ENCODE measurements around the gene CHST3. TPM values are rescaled to one million over a fixed set of nuclear protein-coding genes. Genes with fewer than 3 reads are reported as not detected.

CHST3 gene
- total RNA-seq, 1 donor from 2014 or later: 26.0 TPM

- Histone ChIP-seq H3K27me3 (no peaks in the 10 kb centered on the region), H3K27ac (no peak overlapping the region), H3K4me3 (no peak overlapping the region), H3K36me3 (no peaks in the 10 kb centered on the region), H3K4me1 (peaks cover 5% of the 10 kb centered on the region), H3K9me3 (no peaks in the 10 kb centered on the region)
- DNase-seq (ENCODE audit: extremely low spot score in 2 of 2): no peak
- intact Hi-C loops (cut with DNase I): no loop called here
- TF ChIP-seq POLR2A (IDR thresholded peaks at IDR 0.05) (no peak), POLR2AphosphoS5 (IDR thresholded peaks at IDR 0.05; ENCODE audit: insufficient read depth in 1 of 2, low read depth in 1 of 2) (no peak)
- TF ChIP-seq, protein P1, sequence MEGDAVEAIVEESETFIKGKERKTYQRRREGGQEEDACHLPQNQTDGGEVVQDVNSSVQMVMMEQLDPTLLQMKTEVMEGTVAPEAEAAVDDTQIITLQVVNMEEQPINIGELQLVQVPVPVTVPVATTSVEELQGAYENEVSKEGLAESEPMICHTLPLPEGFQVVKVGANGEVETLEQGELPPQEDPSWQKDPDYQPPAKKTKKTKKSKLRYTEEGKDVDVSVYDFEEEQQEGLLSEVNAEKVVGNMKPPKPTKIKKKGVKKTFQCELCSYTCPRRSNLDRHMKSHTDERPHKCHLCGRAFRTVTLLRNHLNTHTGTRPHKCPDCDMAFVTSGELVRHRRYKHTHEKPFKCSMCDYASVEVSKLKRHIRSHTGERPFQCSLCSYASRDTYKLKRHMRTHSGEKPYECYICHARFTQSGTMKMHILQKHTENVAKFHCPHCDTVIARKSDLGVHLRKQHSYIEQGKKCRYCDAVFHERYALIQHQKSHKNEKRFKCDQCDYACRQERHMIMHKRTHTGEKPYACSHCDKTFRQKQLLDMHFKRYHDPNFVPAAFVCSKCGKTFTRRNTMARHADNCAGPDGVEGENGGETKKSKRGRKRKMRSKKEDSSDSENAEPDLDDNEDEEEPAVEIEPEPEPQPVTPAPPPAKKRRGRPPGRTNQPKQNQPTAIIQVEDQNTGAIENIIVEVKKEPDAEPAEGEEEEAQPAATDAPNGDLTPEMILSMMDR (IDR thresholded peaks at IDR 0.05): no peak
Measured at GRCh38 chr10:72043016-72043834, 79.0 kb downstream of the CHST3 start.

- DNase-seq (ENCODE audit: extremely low spot score in 2 of 2): no peak
- H3K9me3 ChIP-seq: no peaks in the 10 kb centered on the region
- no peak overlapping the region for H3K4me3 ChIP-seq
- peaks cover 5% of the 10 kb centered on the region for H3K4me1 ChIP-seq
- intact Hi-C loops (cut with DNase I): loop anchor here (5.0 kb wide), 2 partner anchors 92 to 293 kb away; no protein-coding TSS in a partner anchor
- TF ChIP-seq, protein P1 (IDR thresholded peaks at IDR 0.05): peak in 1 of 3 experiments; percentile 19
- TF ChIP-seq POLR2AphosphoS5 (IDR thresholded peaks at IDR 0.05; ENCODE audit: insufficient read depth in 1 of 2, low read depth in 1 of 2): no peak
- no peak for TF ChIP-seq POLR2A (IDR thresholded peaks at IDR 0.05)
- H3K27me3 ChIP-seq: no peaks in the 10 kb centered on the region
- no peaks in the 10 kb centered on the region for H3K36me3 ChIP-seq
- no peak overlapping the region for H3K27ac ChIP-seq
Measured at GRCh38 chr10:72044417-72045041, 80.3 kb downstream of the CHST3 start.

GRCh38 chr10:72045586-72045985, 81.4 kb downstream of the CHST3 start:
- H3K27ac ChIP-seq: no peak overlapping the region

DNA sequence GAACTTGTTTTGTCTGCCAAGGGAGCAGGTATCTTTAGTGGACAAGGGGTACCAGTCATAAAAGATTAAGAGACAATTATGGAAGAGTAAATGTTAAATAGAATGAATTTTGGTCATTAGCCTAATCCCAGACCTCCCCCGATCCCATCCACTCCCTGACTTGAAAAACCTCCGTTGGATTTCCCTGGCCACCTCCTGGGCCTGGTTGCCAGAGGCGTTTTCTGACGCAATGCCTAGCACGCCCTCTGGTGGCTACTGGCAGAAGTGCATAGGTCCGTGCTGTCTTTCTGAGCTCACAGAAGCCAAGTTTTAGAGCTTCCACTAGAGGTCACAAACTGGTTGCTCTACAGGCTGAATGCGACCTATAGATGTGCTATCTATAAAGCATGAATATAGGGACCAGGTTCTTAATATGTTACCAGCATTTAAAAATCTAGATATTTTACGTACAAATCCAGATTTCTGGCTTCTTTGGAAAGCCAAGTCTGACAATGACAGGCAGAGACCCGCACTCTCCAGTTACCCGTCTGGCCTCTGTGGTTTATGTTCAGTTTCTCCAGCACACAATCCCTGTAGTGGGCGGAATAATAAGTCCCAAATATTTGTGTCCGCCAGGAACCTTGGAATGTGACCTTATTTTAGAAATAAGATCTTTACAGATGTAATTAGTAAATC, 84.4 kb downstream of the CHST3 start:
- peak in 1 of 2 donors; percentile 94 for DNase-seq (ENCODE audit: extremely low spot score in 2 of 2)
- no peak overlapping the region for H3K27ac ChIP-seq
- H3K9me3 ChIP-seq: no peaks in the 10 kb centered on the region
- no peak for TF ChIP-seq POLR2A (IDR thresholded peaks at IDR 0.05)
- TF ChIP-seq, protein P1 (IDR thresholded peaks at IDR 0.05): peak; percentile 96 to 100 (median 100)
- peak in 1 of 2 donors; percentile 81 for TF ChIP-seq POLR2AphosphoS5 (IDR thresholded peaks at IDR 0.05; ENCODE audit: insufficient read depth in 1 of 2, low read depth in 1 of 2)
- intact Hi-C loops (cut with DNase I): loop anchor here (5.0 kb wide), 2 partner anchors 96 to 289 kb away; no protein-coding TSS in a partner anchor
- no peak overlapping the region for H3K4me3 ChIP-seq
- H3K4me1 ChIP-seq: peaks cover 5% of the 10 kb centered on the region
- no peaks in the 10 kb centered on the region for H3K27me3 ChIP-seq
- H3K36me3 ChIP-seq: no peaks in the 10 kb centered on the region

More at GRCh38 chr10:72045586-72045985, 81.4 kb downstream of the CHST3 start:
- TF ChIP-seq POLR2AphosphoS5 (IDR thresholded peaks at IDR 0.05; ENCODE audit: insufficient read depth in 1 of 2, low read depth in 1 of 2) (no peak), POLR2A (IDR thresholded peaks at IDR 0.05) (no peak)
- TF ChIP-seq, protein P1 (IDR thresholded peaks at IDR 0.05): no peak
- Histone ChIP-seq H3K27me3 (no peaks in the 10 kb centered on the region), H3K9me3 (no peaks in the 10 kb centered on the region), H3K4me1 (peaks cover 5% of the 10 kb centered on the region), H3K4me3 (no peak overlapping the region), H3K36me3 (no peaks in the 10 kb centered on the region)
- intact Hi-C loops (cut with DNase I): loop anchor here (5.0 kb wide), 2 partner anchors 93 to 292 kb away; no protein-coding TSS in a partner anchor
- DNase-seq (ENCODE audit: extremely low spot score in 2 of 2): no peak
